ENCODE data around the gene ST6GAL1. TPM values are rescaled to one million over a fixed set of nuclear protein-coding genes. Genes with fewer than 3 reads are reported as not detected.

The ST6GAL1 gene
- total and polyA plus RNA-seq, 2 of the 13 experiments (the other 11 are each of a cell fraction or from before 2014, with no cell fraction given), result 79.9 to 164 TPM

DNA sequence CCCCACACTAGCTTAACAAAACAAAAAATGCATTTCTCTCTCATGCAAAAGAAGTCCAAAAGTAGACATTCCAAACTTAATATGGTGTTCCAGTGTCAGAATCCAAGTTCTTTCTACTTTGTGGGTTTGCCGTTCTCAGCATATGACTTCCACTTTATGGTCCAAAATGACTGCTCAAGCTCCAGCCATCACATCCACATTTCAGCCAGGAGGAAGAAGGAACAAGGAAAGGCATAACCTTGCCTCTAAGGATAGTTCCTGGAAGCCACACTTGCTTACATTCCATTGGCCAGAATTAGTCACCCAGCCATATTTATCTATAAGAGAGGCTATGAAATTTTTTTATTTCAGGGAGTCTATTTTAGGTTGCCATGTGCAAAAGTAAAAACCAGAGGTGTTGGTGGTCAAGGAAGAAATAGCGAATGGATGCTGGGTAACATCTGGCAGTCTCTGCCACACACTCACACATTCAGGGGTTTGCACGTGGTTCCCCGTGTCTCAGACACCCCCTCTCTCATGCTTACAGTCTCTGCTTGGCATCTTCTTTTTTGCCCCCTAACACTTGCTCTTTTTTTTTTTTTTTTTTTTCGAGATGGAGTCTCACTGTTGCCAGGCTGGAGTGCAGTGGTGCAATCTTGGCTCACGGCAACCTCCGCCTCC, 139.7 kb downstream of the ST6GAL1 start:
- intact Hi-C loops (cut with micrococcal nuclease; ENCODE audit: unreplicated experiment) (no loop called here), in situ Hi-C loops (cut with HindIII; ENCODE audit: extremely low pct_ligation_motif_present, low pct_unique_long_range_greater_than_20kb) (loop anchor here (10.0 kb wide), 1 partner anchor 135 kb away; the partner anchor contains the start of gene ST6GAL1)
- BruUV-seq (replicated peaks), result no TSS peak
- Histone ChIP-seq H2AFZ (ENCODE audit: low read length) (no peak overlapping the region), H3K9ac (ENCODE audit: insufficient read depth, low read depth, low read length) (no peak overlapping the region), H3K36me3 (replicated peaks in 1 of 2; ENCODE audit: control insufficient read depth in 1 of 2, insufficient read depth in 2 of 2, low read length in 2 of 2) (peaks cover 36 to 80% of the 10 kb centered on the region in 2 experiments), H3K9me3 (ENCODE audit: low read length) (no peaks in the 10 kb centered on the region), H3K27me3 (ENCODE audit: control insufficient read depth in 1 of 2, insufficient read depth in 2 of 2, low read length in 2 of 2) (no peaks in the 10 kb centered on the region), H3K79me2 (ENCODE audit: insufficient read depth, low read length) (peaks cover 20% of the 10 kb centered on the region), H3K4me2 (ENCODE audit: low read depth, low read length) (no peak overlapping the region), H3K4me3 (replicated peaks in 1 of 3; ENCODE audit: insufficient read depth in 1 of 3, low read depth in 2 of 3, low read length in 3 of 3) (no peak overlapping the region), H3K4me1 (ENCODE audit: insufficient read depth, low read length) (peaks cover 51% of the 10 kb centered on the region), H3K27ac (ENCODE audit: extremely low read length, insufficient read depth, low read length) (no peak overlapping the region), H4K20me1 (ENCODE audit: insufficient read depth, low read length) (peaks cover 23% of the 10 kb centered on the region)
- POLR2A ChIA-PET, result no interaction called here
- no peak for ATAC-seq
- 96% methylated on average over 7 of the region's 7 CpGs for WGBS (ENCODE audit: low lambda C conversion rate)
- CTCF ChIA-PET (ENCODE audit: low intra/inter-chr PET ratio, low total read pairs), result no interaction called here
- no peak for DNase-seq (ENCODE audit: low spot score)
- FAIRE-seq, result no peak
- TF ChIP-seq ZBTB37 (CRISPR knock-in tag; IDR thresholded peaks at IDR 0.05), result no peak

DNA sequence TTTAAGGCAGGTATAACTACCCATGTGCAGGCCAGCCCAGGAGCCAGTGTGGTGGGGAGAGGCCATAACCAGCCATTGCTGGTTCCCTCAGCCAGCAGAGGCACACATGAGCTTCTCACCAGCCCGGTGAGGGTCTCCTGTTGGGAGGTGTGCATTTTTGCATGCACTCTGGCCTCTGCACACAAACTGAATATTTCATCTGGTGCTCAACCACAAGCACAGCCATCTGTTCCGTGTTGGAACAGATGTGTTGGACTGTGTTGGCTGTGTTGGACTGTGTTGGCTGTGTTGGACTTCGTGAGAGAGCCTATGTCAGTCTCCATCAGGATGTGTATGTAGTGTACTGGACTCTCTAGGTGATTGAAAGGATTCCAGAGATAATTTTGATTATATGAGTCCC, 141.8 kb downstream of the ST6GAL1 start:
- ChIA-PET POLR2A (no interaction called here), CTCF (ENCODE audit: low intra/inter-chr PET ratio, low total read pairs) (no interaction called here)
- intact Hi-C loops (cut with micrococcal nuclease; ENCODE audit: unreplicated experiment) (no loop called here), in situ Hi-C loops (cut with HindIII; ENCODE audit: extremely low pct_ligation_motif_present, low pct_unique_long_range_greater_than_20kb) (no loop called here)
- 81% methylated on average over 3 of the region's 3 CpGs for WGBS (ENCODE audit: low lambda C conversion rate)
- BruUV-seq (replicated peaks), result no TSS peak
- Histone ChIP-seq H3K4me2 (ENCODE audit: low read depth, low read length) (no peak overlapping the region), H3K4me1 (ENCODE audit: insufficient read depth, low read length) (peaks cover 46% of the 10 kb centered on the region), H3K9ac (ENCODE audit: insufficient read depth, low read depth, low read length) (no peak overlapping the region), H3K27ac (ENCODE audit: extremely low read length, insufficient read depth, low read length) (peak overlapping the region; percentile 21), H3K79me2 (ENCODE audit: insufficient read depth, low read length) (peaks cover 15% of the 10 kb centered on the region), H3K9me3 (ENCODE audit: low read length) (no peaks in the 10 kb centered on the region), H3K4me3 (replicated peaks in 1 of 3; ENCODE audit: insufficient read depth in 1 of 3, low read depth in 2 of 3, low read length in 3 of 3) (no peak overlapping the region), H2AFZ (ENCODE audit: low read length) (no peak overlapping the region), H3K36me3 (replicated peaks in 1 of 2; ENCODE audit: control insufficient read depth in 1 of 2, insufficient read depth in 2 of 2, low read length in 2 of 2) (peaks cover 50 to 86% of the 10 kb centered on the region in 2 experiments), H4K20me1 (ENCODE audit: insufficient read depth, low read length) (peaks cover 16% of the 10 kb centered on the region), H3K27me3 (ENCODE audit: control insufficient read depth in 1 of 2, insufficient read depth in 2 of 2, low read length in 2 of 2) (no peaks in the 10 kb centered on the region)
- ATAC-seq (peak; percentile 53), FAIRE-seq (no peak), DNase-seq (ENCODE audit: low spot score) (no peak)
- TF ChIP-seq, protein P1, sequence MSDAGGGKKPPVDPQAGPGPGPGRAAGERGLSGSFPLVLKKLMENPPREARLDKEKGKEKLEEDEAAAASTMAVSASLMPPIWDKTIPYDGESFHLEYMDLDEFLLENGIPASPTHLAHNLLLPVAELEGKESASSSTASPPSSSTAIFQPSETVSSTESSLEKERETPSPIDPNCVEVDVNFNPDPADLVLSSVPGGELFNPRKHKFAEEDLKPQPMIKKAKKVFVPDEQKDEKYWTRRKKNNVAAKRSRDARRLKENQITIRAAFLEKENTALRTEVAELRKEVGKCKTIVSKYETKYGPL (CRISPR knock-in tag; IDR thresholded peaks at IDR 0.05), result no peak
- TF ChIP-seq, protein P2, sequence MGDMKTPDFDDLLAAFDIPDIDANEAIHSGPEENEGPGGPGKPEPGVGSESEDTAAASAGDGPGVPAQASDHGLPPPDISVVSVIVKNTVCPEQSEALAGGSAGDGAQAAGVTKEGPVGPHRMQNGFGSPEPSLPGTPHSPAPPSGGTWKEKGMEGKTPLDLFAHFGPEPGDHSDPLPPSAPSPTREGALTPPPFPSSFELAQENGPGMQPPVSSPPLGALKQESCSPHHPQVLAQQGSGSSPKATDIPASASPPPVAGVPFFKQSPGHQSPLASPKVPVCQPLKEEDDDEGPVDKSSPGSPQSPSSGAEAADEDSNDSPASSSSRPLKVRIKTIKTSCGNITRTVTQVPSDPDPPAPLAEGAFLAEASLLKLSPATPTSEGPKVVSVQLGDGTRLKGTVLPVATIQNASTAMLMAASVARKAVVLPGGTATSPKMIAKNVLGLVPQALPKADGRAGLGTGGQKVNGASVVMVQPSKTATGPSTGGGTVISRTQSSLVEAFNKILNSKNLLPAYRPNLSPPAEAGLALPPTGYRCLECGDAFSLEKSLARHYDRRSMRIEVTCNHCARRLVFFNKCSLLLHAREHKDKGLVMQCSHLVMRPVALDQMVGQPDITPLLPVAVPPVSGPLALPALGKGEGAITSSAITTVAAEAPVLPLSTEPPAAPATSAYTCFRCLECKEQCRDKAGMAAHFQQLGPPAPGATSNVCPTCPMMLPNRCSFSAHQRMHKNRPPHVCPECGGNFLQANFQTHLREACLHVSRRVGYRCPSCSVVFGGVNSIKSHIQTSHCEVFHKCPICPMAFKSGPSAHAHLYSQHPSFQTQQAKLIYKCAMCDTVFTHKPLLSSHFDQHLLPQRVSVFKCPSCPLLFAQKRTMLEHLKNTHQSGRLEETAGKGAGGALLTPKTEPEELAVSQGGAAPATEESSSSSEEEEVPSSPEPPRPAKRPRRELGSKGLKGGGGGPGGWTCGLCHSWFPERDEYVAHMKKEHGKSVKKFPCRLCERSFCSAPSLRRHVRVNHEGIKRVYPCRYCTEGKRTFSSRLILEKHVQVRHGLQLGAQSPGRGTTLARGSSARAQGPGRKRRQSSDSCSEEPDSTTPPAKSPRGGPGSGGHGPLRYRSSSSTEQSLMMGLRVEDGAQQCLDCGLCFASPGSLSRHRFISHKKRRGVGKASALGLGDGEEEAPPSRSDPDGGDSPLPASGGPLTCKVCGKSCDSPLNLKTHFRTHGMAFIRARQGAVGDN (CRISPR knock-in tag; IDR thresholded peaks at IDR 0.05), result 0 out of 2 replicates have a peak, but pooled peaks have one; percentile 13
- TF ChIP-seq, protein P3, sequence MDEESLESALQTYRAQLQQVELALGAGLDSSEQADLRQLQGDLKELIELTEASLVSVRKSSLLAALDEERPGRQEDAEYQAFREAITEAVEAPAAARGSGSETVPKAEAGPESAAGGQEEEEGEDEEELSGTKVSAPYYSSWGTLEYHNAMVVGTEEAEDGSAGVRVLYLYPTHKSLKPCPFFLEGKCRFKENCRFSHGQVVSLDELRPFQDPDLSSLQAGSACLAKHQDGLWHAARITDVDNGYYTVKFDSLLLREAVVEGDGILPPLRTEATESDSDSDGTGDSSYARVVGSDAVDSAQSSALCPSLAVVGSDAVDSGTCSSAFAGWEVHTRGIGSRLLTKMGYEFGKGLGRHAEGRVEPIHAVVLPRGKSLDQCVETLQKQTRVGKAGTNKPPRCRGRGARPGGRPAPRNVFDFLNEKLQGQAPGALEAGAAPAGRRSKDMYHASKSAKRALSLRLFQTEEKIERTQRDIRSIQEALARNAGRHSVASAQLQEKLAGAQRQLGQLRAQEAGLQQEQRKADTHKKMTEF (CRISPR knock-in tag; IDR thresholded peaks at IDR 0.05), result no peak

All from HepG2 (cell line).